NCI-H2107 (cell line): Measurements from ENCODE around the gene OVCA2.

Experiments
- DNase-seq: peaks from one replicate; lab custom pipeline; 2025; lab: John Stamatoyannopoulos, UW

OVCA2 gene

DNA sequence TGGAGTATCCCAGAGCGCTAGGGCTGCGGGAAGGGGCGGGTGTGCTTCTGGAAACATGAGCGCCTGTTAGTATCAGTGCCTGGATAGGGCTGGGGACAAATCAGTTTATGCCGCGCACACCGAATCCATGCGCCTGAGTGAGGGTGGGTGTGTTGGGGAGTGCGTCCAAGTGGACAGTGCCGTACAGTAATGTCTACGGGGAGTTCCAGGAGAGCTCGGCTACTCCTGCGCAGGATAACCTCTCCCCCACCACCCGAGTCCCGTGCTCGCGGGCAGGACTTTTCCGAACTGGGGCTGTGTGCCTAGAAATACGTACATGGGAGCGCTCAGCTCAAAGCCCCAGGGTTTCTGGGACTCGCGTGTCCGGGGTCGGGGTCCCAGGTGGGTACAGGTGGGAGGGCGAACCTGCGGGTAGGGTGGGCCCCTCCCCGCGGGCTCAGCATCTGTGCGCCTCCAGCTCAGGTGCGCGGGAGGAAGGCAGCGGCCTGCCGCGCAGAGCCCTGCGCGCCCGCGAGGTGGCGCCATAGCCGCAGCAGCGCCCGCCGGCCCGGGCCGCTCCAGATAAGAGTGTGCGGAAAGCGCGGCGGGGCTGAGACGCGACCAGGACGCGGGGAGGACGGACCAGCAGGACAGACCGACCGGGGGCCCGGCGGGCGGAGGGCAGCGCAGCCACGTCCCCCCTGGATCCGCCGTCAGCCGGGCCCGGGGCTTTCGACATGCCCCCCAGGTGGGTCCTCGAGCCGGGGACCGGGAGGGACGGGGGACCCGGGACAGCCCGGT lies 12.9 kb downstream of the OVCA2 start, which contains the start of gene HIC1:
Gene HIC1, plus strand, starts transcription at position 592 of the 780 bp plus-strand sequence. CDS start 1,588 bp downstream, outside the sequence.
- no peak for DNase-seq

DNA sequence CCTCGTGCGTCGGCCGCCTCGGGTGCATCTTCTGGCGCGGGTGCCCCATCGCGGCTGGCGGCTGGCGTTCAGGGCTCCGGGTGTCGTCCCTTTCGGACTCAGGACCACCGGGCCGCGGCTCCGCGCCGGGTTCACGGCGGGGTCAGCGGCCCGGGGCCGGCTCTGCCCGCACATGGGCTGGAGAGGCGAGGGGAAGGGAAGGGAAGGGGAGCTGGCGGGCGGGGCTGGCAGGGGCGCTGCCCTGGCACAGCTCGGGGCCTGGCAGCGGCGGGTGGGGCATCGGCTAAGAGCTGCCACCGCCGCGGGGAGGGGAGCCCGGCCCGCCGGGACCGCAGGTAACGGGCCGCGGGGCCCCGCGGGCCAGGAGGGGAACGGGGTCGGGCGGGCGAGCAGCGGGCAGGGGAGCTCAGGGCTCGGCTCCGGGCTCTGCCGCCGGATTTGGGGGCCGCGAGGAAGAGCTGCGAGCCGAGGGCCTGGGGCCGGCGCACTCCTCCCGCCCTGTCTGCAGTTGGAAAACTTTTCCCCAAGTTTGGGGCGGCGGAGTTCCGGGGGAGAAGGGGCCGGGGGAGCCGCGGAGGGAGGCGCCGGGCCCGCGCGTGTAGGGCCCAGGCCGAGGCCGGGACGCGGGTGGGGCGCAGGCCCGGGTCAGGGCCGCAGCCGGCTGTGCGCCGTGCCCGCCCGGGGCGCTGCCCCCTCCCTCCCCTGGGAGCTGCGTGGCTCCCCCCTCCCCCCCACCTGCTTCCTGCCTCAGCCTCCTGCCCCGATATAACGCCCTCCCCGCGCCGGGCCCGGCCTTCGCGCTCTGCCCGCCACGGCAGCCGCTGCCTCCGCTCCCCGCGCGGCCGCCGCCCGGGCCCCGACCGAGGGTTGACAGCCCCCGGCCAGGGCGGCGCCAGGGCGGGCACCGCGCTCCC lies 13.7 kb downstream of the OVCA2 start:
- DNase-seq, result no peak

DNA sequence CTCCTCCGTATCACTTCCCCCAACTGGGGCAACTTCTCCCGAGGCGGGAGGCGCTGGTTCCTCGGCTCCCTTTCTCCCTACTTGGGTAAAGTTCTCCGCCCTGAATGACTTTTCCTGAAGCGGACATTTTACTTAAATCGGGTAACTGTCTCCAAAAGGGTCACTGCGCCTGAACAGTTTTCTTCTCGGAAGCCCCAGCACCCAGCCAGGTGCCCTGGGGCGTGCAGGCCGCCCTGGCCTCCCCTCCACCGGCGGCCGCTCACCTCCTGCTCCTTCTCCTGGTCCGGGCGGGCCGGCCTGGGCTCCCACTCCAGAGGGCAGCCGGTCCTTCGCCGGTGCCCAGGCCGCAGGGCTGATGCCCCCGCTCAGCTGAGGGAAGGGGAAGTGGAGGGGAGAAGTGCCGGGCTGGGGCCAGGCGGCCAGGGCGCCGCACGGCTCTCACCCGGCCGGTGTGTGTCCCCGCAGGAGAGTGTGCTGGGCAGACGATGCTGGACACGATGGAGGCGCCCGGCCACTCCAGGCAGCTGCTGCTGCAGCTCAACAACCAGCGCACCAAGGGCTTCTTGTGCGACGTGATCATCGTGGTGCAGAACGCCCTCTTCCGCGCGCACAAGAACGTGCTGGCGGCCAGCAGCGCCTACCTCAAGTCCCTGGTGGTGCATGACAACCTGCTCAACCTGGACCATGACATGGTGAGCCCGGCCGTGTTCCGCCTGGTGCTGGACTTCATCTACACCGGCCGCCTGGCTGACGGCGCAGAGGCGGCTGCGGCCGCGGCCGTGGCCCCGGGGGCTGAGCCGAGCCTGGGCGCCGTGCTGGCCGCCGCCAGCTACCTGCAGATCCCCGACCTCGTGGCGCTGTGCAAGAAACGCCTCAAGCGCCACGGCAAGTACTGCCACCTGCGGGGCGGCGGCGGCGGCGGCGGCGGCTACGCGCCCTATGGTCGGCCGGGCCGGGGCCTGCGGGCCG lies 14.7 kb downstream of the OVCA2 start:
- DNase-seq, result no peak

DNA sequence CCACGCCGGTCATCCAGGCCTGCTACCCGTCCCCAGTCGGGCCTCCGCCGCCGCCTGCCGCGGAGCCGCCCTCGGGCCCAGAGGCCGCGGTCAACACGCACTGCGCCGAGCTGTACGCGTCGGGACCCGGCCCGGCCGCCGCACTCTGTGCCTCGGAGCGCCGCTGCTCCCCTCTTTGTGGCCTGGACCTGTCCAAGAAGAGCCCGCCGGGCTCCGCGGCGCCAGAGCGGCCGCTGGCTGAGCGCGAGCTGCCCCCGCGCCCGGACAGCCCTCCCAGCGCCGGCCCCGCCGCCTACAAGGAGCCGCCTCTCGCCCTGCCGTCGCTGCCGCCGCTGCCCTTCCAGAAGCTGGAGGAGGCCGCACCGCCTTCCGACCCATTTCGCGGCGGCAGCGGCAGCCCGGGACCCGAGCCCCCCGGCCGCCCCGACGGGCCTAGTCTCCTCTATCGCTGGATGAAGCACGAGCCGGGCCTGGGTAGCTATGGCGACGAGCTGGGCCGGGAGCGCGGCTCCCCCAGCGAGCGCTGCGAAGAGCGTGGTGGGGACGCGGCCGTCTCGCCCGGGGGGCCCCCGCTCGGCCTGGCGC lies 15.4 kb downstream of the OVCA2 start:
- no peak for DNase-seq

DNA sequence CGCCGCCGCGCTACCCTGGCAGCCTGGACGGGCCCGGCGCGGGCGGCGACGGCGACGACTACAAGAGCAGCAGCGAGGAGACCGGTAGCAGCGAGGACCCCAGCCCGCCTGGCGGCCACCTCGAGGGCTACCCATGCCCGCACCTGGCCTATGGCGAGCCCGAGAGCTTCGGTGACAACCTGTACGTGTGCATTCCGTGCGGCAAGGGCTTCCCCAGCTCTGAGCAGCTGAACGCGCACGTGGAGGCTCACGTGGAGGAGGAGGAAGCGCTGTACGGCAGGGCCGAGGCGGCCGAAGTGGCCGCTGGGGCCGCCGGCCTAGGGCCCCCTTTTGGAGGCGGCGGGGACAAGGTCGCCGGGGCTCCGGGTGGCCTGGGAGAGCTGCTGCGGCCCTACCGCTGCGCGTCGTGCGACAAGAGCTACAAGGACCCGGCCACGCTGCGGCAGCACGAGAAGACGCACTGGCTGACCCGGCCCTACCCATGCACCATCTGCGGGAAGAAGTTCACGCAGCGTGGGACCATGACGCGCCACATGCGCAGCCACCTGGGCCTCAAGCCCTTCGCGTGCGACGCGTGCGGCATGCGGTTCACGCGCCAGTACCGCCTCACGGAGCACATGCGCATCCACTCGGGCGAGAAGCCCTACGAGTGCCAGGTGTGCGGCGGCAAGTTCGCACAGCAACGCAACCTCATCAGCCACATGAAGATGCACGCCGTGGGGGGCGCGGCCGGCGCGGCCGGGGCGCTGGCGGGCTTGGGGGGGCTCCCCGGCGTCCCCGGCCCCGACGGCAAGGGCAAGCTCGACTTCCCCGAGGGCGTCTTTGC lies 16.2 kb downstream of the OVCA2 start:
- no peak for DNase-seq

DNA sequence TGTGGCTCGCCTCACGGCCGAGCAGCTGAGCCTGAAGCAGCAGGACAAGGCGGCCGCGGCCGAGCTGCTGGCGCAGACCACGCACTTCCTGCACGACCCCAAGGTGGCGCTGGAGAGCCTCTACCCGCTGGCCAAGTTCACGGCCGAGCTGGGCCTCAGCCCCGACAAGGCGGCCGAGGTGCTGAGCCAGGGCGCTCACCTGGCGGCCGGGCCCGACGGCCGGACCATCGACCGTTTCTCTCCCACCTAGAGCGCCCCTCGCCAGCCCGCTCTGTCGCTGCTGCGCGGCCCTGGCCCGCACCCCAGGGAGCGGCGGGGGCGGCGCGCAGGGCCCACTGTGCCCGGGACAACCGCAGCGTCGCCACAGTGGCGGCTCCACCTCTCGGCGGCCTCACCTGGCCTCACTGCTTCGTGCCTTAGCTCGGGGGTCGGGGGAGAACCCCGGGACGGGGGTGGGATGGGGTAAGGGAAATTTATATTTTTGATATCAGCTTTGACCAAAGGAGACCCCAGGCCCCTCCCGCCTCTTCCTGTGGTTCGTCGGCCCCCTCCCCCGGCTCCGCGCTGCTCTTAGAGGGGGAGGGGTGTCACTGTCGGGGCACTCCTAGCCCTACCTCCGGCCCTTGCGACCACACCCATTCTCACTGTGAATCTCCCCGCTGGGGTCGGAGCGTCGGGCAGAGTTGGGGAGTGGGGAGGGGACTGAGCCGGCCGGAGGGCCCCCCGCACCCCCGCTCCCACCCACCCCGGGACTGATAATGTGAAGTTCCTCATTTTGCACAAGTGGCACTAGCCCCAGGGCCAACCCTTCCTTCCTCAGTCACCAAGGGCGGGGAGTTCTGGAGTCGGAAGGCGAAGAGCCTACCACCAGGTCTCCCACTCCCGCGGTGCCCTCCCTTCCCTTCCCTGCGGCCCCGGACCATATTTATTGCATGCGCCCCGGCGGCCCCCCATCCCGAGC lies 17.0 kb downstream of the OVCA2 start:
- no peak for DNase-seq

DNA sequence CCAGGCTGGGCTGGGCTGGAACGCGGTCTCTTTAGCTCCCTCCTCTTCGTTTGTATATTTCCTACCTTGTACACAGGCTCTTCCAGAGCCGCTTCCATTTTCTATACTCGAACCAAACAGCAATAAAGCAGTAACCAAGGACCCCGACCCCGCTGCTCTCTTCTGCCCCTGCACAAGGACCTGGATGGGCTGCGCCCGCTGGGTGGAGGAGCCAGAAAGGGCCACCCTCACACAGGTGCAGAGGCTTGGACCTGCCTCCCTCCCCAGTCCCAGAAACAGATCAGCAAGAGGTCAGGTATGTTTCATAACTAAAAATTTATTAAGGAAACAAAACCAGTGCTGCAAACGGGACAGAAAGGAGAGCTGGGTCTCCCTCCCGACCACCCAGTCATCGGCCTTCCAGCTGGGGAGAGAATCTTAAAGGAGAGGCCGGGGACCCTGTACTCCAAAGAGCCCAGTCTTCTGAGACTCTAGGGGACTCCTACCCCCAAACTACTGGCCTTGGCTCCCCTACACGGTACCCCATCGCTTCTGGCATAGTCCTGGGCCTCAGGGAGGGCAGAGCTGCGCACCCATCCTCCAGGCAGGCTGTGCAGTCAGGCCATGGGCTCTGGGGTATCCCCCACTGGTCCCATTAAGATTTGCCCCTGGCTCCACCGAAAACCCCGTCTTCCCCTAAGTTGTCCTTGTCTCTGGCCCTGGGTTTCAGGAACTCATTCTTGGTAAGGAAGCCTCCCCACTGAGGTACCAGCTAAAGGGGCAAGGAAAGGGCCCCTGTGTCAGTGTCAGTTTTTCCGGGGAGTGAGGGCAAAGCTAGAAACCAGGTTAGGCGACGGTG lies 17.9 kb downstream of the OVCA2 start:
- no peak for DNase-seq

DNA sequence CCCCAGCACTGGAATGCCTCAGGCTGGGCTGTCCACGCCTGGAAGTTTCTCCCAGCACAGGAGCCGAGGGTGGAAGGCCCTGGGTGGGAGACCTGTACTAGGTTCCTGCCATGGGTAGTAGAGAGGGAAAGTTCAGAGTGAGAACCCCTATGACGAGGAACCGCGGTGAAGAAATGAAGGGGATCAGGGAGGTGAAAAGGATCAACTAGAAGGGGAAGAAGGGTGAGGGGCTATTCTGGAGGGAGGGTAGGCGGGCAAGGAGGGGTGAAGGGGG lies 18.5 kb downstream of the OVCA2 start:
- no peak for DNase-seq

DNA sequence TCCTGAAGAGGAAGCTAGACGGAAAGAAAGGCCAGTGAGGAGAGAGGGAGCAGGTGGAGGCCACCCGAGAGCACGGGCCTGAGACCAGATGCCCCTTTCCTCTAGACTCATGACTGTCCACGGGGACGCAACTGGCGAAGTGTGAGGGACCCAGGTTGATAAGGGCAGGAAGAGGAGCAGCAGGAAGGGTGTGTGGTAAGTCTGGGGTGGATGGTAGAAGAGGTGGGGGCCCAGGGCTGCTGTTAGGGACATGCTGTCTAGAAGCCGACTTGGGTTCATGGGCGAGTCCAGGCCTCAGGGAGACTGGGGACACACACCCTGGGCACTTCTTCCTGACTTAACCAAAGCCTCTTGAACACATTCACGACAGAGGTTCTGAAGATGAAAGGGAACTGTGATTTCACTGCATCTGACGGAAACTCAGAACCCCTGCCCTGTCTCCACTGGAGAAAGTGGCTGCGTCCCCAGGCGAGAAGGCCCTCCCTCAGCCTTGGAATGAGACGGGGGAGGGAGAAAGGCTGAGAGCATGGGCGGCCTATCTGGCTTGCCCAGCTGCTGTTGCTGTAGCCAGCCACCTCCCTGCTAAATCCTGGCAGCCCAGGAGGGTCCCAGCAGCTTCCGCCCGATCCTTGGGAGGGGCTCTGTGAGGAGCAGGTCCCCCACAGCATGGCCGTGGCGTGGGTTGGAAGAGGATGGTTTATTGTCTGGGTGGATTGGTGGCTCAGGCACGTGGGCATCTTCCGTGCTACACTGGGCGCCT lies 19.0 kb downstream of the OVCA2 start:
- no peak for DNase-seq

DNA sequence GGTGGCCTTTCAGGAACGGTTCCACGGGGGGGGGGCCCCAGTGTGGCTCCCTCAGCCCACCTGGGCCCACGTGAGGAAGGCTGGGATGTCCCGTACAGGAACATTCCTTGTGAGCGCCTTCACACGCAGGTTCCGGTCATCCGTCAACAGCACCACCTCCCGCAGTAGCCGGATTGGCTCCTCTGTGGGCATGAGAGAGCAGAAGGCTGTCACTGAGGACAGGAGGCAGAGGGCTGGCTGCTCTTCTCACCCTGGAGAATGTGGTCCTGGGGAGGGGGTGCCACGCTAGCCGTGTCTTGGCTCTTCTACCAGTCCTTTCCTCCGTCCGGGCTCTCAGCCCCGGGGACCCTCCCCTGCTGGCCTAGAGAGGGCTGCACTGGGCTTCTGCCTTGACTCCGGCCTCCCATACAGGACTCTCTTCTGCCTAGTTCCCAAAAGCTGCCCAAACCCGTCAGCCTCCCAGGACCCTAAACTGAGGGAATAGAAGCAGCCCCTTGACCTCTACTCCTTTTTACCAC lies 19.7 kb downstream of the OVCA2 start:
- no peak for DNase-seq

DNA sequence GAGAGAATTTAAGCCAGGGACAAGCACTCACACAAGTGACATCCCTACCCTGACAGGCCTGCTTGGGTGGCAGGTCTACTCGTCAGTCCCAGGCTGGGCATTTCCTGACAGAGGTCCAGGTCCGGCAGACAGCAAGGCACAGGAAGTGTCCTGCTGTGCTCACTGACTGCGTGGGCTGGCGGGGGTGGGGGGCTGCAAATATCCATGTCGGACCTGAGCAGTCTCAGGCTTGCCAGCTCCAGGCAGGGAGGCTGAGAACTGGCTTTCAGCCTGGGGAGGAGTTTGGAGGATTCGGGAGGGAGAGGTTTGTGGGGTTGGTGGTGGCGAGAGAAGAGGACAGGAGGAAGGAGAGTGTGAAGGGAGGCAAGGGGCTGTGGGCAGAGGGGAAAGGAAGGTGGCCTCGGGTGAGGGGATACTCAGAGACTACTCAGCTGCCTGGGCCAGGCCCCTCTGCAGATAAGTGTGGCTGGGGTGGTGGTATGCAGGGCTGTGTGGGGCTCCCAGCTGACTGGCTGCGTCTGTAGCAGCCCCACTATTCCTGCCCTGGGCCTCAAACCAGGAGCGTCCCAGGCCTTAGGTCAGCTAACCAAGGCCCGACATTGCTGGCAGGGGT lies 20.9 kb downstream of the OVCA2 start:
- DNase-seq, result no peak

DNA sequence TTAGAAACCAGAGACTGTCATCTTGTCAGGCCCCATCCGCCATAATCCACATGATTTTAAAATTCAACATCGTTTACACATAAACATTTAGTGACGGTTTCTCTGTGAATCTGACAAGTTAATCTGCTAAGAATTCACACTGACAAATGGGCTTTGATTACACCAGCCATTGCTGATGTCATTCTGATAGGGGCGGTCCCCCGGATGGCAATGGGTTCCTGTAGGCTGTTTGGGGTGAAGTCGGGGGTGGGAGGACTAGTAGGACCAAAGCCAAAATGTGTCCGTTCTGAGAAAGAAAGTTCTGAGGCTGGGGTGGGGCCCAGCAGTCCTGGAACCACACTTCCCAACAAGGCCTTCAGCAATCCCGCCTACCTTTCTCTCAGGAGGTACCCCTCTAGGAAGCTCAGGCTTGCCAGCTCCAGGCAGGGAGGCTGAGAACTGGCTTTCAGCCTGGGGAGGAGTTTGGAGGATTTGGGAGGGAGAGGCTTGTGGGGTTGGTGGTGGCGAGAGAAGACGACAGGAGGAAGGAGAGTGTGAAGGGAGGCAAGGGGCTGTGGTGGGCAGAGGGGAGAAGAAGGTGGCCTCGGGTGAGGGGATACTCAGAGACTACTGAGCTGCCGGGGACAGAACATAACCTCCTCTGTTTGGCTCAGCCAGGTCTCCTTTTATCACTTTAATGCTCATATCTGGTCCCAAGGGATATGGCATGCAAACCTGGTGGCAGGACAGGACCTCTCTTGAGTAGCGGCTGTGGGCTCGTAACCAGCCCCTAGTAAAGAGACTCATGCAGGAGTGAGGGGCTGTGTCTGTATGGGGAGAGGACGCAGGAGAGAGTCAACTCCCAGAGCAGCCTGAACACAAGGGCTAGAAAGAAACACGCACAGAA lies 21.7 kb downstream of the OVCA2 start:
- no peak for DNase-seq

DNA sequence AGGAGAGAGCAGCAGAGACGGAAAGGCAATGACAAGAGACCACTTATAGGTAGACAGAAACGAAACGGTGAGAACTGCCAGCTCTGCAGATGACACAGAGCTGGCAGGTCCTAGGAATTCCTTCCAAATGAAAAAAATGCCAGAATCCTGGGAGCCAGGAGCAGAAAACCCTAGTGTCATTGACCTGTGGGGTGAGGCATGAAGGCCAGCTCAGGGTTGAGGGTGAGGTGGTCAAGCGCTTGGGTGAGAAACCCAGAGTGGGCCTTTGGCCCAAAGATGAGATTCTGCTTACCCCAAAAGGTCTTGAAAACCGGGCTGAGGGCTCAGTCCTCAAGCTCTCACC lies 22.3 kb downstream of the OVCA2 start:
- DNase-seq, result no peak

DNA sequence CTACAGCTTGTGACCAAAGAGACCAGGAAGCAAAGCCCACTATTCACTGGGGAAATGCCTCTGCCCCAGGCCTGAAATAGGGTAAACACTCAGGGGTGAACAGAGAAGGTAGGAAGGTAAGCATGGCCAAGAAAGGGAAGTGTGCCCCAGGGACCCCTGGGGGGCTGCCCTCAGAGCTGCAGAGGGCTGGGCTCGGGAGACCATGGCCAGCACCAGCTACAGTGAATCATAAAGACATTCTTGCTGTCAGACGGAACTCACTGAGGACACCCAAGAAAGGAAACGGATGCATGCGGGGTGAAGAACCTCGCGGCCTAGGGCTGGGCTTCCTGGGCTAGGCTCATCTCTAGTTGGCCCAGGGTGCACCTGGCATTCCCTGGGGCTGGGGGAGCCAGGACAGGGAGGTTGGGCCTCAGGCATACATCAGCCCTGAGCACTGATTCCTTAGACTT lies 22.7 kb downstream of the OVCA2 start:
- DNase-seq, result no peak

DNA sequence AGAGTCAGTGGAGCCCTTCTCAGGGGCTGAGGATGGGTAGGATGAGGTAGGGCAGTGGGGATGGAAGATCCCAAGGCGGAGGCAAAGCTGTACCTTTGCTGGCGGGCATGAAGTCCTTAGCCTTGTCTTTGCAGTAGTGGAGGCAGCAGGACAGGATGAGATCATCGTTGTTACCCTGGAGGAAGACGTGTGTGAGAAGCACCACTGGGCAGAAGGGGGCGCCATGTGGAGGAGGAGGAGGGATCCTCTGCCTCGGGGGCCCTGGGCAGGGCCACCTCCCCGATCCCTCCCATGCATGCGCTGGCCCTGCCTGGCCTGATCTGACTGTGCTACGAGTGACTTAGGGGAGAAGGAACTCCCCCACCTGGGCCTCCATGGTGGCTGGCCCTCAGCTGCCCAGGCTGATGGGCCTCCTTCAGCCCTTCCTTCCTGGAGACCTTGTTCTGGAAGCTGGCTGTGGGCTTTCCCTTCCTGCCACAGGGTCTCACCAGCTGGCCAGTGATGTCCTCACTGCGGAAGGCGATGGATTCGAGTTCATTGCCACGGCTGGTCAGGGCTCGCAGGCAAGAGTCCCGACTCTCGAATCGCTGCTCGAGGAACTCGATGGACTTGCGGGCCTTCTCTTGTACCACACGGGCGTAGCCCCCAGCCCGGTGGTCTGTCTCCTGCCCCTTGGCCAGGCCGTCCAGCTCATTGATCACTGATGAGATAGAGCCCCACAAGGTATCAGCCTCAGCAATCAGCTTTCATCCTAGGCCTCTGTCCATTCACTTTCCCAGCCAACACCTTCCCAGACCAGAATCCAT lies 23.4 kb downstream of the OVCA2 start:
- no peak for DNase-seq
